GM21786 (cell line): ENCODE data around the gene LMX1A.

Experiments
- ATAC-seq: cut with Tn5 transposase; IDR thresholded peaks from one replicate; pipeline ENCODE4 v1.9.1; 2021; ENCODE audit not compliant: unreplicated experiment

The LMX1A gene

DNA sequence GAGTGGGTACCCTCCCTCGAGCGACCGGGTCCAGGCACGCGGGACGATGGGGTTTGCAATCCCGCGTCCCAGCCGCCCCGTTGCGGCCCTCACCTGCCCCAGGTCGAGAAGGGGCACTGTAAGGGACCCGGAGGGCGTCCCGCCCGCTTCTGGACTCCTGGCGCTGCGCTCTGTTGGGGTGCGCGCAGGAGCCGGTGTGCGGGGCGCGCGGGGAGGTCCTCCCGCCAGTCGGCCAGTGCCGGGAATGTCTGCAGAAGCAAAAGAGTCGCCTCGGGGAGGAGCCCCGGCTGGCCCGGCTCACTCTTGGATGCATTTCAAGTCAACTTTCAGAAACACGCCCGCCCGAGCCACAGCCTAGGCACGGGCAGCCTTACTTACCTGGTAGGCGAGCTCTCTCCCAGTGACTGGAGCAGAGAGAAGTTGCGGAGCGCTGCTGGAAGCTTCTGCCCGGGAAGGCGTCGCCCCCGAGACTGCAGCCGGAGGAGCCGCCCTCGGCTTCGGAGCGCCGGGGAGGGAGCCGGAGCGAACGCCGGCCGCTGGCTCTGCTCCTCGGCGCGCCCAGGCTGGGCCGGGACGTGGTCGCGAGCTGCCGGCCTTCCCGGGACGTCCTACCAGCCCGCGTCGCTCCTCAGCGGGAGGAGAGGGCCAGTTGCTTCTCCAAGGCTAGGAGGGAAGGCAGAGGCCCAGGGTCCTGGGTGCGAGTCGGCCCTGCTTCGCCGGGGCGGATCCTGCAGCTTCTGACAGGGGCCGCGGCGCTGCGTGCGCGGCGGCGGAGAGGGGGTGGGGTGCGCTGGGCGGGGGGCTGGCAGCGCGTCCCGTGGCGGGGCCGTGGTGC is at the start of gene LMX1A:
LMX1A (minus strand) TSS at position 739 of the 835 bp plus-strand sequence. CDS start 1,156 bp downstream, outside the sequence.
- ATAC-seq, result no peak

DNA sequence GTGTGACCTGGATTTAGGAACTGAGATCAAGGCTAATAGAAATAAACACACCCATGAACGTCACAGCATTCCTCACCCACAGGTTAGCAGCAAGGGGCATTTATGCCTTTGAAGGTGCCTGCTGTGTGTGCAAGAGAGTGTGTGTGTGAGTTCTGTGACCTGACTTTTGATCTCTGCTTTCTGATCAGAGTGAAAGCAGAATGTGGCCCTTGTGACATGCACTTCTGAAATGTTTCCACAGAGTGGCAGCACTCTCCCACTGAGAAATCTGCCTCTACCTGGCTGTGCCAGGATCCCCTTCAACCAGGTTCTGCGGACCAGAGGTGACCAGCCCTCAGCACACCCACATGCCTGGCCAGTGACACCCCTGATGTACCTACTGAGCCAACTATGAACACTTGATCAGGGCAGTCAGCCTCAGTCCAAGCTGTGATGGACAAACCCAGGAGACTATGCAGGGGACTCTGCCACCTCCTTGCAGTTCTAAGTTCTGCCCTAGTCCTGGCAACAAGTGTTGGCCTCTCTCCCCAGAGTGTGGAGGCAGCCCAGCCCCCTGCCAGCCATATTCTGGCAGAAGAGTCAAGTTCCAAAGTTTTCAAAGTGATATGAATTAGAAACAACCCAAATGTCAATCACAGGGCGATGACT is 47.4 kb upstream of the LMX1A start:
- ATAC-seq, result no peak

DNA sequence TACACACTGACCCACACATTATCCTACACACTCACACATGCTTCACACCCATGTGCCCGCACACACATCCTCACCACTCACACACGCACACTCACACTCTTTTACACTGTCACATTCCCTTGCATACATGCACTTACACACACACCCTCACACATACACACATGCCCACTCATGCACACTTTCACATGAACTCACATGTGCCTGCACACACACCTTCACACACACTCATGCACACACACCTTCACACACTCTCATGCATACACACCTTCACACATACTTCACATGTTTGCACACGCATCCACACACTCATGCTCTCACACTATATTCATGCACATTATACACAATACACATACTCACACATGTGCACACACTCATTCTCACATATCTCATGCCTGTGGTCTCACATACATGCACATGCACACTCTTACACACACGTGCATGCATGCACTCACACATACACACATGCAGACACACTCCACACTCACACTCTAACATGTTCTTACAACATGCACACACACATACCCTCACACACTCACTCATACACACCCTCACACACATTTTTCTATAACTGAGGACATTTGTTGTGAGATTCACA is 46.1 kb upstream of the LMX1A start:
- no peak for ATAC-seq

GRCh38 chr1:165397944-165398343 is 41.4 kb upstream of the LMX1A start:
- ATAC-seq, result no peak

- ATAC-seq, result no peak
Observed at GRCh38 chr1:165395901-165396300, 39.4 kb upstream of the LMX1A start.

DNA sequence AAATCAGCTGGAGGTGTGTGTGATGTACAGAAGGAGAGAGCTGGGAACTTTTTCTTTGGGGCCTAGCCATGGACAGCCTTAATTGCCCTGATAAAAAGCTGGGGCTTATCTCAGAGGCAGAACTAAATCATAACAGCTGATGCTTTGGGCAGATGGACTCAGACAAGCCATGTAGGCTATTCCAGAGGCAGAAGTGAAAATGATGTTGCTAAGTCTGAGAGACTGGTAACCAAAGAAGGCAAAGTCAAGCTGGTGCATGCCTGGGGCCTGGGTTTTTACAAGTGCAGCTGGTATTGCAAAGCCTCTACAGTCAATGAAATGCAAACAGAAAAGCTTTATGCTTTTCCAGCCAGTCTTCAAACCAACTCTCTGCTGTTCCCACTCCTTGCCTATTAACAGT is 39.0 kb upstream of the LMX1A start:
- no peak for ATAC-seq

DNA sequence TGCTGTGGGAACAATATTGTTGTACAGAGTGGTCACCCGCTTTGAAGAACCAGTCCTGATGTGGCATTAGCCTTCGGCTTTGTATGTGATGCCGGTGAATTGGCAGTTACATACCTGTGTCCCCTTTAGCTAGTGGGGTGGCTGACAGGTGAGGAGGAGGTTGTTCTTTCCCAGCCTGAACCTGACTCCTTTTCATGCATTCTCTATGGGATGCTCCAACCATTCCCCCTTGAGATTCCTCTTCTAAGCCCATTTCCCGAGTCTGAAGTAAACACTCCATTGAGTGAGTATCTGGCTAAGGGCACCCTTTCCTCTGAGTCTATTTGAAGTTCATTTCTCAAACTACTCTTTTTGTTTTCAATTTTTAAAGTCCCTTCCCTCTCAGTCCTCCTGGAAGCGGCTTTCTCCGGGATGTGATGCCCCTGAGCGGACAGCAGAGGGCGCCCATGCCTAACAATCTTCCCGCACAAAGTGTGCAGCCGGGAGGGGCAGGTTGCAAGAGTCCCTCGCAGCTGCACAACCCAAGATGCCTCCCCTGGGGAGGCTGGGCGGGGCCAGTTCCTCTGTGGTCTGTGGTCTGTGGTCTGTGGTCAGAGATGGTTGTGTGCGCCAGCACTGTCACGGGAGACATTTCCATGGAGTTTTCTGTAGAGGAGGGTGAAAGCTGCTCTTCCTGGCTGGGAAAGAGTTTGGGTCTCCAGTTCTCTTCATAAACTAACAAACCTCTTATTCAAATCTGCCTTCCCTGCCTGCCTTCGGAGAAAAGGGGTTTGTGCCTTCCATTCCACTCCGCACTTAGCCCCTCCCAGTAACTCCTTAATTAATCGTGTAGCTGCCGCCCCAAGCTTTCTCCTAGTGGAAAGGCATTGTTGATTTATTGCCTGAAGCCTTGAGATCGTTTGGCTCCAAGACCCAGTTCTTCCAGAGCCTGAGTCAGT is 36.4 kb upstream of the LMX1A start:
- peak; percentile 96 for ATAC-seq

- no peak for ATAC-seq
Observed at GRCh38 chr1:165389609-165390008, 33.1 kb upstream of the LMX1A start.

DNA sequence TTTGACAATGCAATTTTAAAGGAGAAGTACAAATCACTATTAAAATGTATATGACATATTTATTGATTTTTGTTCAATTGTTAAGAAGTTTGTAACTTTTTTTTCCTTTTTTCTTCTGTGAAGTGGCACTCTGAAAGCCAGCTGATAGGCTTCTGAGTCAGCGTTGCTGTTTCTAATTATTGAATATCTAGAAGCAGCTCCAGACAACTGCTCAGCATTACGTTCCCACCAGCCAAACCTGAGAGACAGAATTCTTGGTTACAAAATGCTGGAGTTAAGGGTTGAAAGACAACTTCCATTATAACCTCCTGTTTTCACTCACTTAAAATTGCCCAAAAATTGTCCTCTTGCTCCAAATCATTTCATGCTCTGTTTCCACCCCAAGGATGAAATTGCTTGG is 31.4 kb upstream of the LMX1A start:
- ATAC-seq, result no peak

GRCh38 chr1:165387505-165387904 is 31.0 kb upstream of the LMX1A start:
- no peak for ATAC-seq

DNA sequence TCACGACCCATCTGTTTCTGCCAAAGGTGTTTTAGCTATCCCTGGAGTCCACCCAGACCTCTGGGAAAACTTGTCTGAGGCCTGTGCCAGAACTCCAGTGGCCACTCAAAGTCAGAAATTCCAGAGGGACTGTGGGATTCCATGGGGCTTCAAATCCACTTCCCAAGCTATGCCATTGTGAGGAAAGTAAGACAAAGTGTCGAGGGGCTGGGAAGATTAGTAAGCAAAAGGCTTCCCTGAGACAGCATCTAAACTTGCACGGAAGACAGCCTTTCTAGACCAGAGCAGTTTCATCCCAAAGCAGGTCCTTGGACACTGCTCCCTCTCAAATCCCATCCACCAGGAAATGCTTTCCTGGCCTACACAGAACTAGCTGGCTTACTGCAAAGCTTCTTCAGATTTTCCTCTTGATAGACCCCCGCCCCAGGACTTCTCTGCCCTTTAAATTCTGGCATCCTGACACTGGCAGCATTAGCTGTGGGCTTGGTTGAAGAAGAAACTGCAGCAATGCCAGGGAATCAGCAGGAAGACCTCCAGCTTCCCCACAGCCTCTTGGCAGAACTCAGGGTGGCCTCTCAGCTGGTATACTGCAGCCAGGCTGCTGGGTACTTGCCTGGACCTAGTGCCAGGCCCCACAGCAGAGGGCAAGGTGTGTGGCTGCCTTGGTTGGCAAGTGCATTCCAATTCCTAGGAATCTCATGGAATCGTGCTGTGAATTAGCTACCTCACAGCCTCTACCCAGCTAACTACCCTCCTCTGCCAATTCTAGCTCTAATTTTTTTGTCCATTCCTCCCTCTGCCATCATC is 27.3 kb upstream of the LMX1A start:
- ATAC-seq, result no peak

DNA sequence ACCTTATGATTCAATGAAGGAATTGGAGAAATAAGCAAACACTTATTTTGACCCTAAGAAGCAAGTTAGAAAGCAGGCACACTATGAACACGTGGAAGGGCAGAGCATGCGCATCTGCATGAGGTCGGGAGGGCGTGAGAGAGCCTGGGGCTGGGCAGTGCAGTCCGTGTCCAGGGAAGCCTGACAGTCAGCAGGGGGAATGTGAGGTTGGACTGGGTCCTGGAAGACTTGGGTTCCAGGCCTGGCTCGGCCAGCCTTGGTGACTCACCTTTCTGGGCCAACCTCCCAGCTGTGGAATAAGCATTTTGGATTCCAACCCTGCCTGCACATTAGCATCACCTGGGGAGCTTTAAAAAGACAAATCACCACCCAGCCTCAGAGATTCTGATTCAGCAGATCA is 26.6 kb upstream of the LMX1A start:
- no peak for ATAC-seq

- no peak for ATAC-seq
Observed at GRCh38 chr1:165381745-165382505, 25.4 kb upstream of the LMX1A start.

GRCh38 chr1:165376811-165377311 is 20.3 kb upstream of the LMX1A start:
- ATAC-seq, result no peak

GRCh38 chr1:165376041-165376810 is 19.7 kb upstream of the LMX1A start:
- no peak for ATAC-seq

- no peak for ATAC-seq
Observed at GRCh38 chr1:165375623-165376022, 19.1 kb upstream of the LMX1A start.

DNA sequence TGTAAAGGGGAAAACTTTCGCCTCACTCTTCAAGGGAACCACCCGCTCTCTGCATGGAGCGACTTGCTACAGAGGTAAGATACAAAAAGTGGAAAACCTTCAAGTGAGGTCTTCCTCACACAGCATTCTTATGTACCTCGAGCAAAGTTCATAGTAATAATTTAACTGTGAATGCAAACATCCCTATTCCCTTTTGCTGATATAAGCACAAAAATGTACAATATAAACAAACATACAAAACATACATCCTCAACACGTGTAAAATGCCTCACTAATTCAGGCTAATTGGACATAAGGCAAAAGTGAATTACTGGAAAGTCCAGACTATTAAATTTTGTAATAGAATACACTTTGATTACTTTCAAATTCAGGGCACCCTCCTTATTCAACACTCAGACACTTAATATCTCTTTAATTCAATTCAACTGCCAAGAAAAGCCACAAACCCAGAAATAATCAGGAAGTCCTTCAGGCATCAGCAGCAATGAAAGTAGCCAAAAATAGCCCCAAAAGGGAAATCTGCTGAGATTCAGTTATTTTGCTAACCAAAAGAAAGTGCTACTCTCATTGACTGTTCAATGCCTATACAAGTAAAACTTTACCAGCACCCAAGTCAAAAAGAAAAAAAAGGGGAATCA is 15.2 kb upstream of the LMX1A start:
- ATAC-seq, result no peak

DNA sequence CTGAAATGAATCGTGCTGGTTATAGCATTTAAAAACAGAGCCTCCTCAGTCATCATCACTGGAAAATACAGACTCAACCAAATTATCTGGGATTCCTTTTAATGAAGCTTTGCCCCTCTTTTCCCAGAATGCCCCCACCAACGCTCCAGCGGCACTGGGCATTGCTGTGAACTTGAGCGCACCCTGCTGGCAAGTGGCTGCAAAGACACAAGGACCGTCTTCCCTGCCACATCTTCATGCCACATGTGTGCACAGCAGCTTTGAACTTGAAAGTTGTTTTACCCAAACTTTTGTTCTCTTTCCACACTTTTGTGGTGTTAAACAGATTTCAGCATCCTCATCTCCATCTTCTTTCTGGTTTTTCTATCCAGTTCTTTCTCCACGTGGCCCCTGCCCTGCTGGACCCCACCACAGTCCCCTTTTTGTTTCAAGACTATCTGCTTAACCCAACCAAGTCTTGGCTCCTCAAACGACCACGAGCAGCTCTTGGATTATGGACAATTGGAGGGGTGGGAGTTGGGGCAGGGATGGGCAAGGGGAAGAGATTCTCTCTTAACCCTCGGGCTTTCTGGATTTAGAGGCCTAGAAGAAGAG is 12.8 kb upstream of the LMX1A start:
- peak; percentile 71 for ATAC-seq
